Common myeloid progenitor, CD34-positive (primary cell): ENCODE measurements around the gene KRTAP10-11.

Experiments
- CTCF ChIA-PET: fragments of 350-600 bp; sonication (Branson Sonifier 250); formaldehyde crosslinking; loops from one replicate; lab custom pipeline; 2021; ENCODE audit warnings: antibody characterized with exemption; lab: Charles Lee
- POLR2A ChIA-PET: fragments of 350-600 bp; sonication (Branson Sonifier 250); formaldehyde crosslinking; loops from one replicate; lab custom pipeline; 2021; ENCODE audit warnings: antibody characterized with exemption; lab: Charles Lee
- DNase-seq, 3 donors: peaks; one replicate each; pipeline versions ENCODE4 v3.0.0 to v3.0.0-alpha.2; 2013
- H3K27ac ChIP-seq, 2 experiments: 1 replicate in 1 of 2; 2 replicates in 1 of 2; pipeline ENCODE4 v1.7.0; 2013; ENCODE audit warnings: inconsistent platforms in 2 of 2, low read length in 2 of 2, mild to moderate bottlenecking in 2 of 2, low read depth in 1 of 2, moderate library complexity in 1 of 2; ENCODE audit not compliant: severe bottlenecking in 2 of 2, insufficient read depth in 1 of 2, poor library complexity in 1 of 2
- H3K27me3 ChIP-seq, 5 experiments: replicated peaks in 2 of 5; 1 replicate in 3 of 5; 2 replicates in 2 of 5; pipeline versions ENCODE4 v1.6.1 to v1.7.0; 2013; ENCODE audit warnings: low read length in 4 of 5, mild to moderate bottlenecking in 2 of 5, moderate library complexity in 2 of 5, inconsistent platforms in 1 of 5; ENCODE audit not compliant: insufficient read depth in 5 of 5, control insufficient read depth in 4 of 5
- H3K36me3 ChIP-seq, 4 experiments: 1 replicate in 2 of 4; 2 replicates in 2 of 4; pipeline versions ENCODE4 v1.6.1 to v1.7.0; 2013; ENCODE audit warnings: low read length in 3 of 4, control low read depth in 1 of 4, mild to moderate bottlenecking in 1 of 4; ENCODE audit not compliant: control insufficient read depth in 4 of 4, insufficient read depth in 4 of 4
- H3K4me1 ChIP-seq, 4 experiments: 1 replicate in 3 of 4; 2 replicates in 1 of 4; pipeline versions ENCODE4 v1.6.1 to v1.7.1; 2013; ENCODE audit warnings: low read length in 3 of 4, mild to moderate bottlenecking in 3 of 4, control low read depth in 1 of 4, inconsistent platforms in 1 of 4, moderate library complexity in 1 of 4; ENCODE audit not compliant: control insufficient read depth in 4 of 4, insufficient read depth in 4 of 4; ENCODE audit errors: control extremely low read depth in 1 of 4
- H3K4me3 ChIP-seq, 7 experiments: 1 replicate in 4 of 7; 2 replicates in 3 of 7; pipeline versions ENCODE4 v1.5.1 to v1.7.0; 2013; ENCODE audit warnings: mild to moderate bottlenecking in 7 of 7, low read length in 6 of 7, moderate library complexity in 6 of 7, inconsistent platforms in 2 of 7, low read depth in 2 of 7, control low read depth in 1 of 7; ENCODE audit not compliant: insufficient read depth in 4 of 7, control insufficient read depth in 1 of 7; ENCODE audit errors: extremely low read depth in 1 of 7
- H3K9me3 ChIP-seq, 5 experiments: 1 replicate in 4 of 5; 2 replicates in 1 of 5; pipeline versions ENCODE4 v1.6.1 to v1.7.1; 2013; ENCODE audit warnings: low read length in 4 of 5, mild to moderate bottlenecking in 2 of 5, inconsistent platforms in 1 of 5, low read depth in 1 of 5, moderate library complexity in 1 of 5; ENCODE audit not compliant: control insufficient read depth in 4 of 5, insufficient read depth in 2 of 5; ENCODE audit errors: control extremely low read depth in 1 of 5
- WGBS: methylation state at CpG from one replicate; pipeline ENCODE4 v1.1.5; 2013; ENCODE audit not compliant: insufficient coverage; 5-methylcytosine and 5-hydroxymethylcytosine counted together

Gene KRTAP10-11

DNA sequence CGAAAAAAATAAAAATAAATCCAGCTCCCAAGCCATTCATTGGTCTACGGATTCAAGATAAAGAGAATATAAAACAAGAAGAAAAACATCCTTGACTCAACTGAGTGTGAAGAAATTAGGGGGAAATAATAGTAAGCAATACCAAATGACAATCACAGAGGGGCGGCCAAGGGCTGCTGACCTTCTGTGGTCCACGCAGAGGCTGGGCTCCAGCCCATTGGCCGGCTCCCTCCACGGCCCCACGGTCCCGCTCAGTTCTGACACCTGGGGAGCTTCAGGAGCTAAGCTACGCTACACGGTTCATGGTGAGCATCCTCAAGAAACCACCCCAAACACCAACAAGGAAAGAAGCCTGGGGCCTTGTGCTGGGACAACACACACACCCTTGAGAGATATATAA is 50.4 kb downstream of the KRTAP10-11 start:
- Histone ChIP-seq H3K9me3 (peaks cover 0 to 18% (median 8%) of the 10 kb centered on the region in 5 experiments), H3K4me3 (no peak overlapping the region), H3K36me3 (no peaks in the 10 kb centered on the region), H3K27me3 (peaks cover 5 to 73% (median 22%) of the 10 kb centered on the region in 5 experiments), H3K4me1 (no peaks in the 10 kb centered on the region), H3K27ac (no peak overlapping the region)
- POLR2A ChIA-PET, result no interaction called here
- no peak for DNase-seq
- 87% methylated on average over 8 of the region's 10 CpGs for WGBS
- CTCF ChIA-PET, result no interaction called here
